ENCODE data around the gene SH3BP5.

SH3BP5 gene

GRCh38 chr3:15303216-15303615, 29.2 kb downstream of the SH3BP5 start:
- H3K36me3 Mint-ChIP-seq: peaks cover 21% of the 10 kb centered on the region
- no peak overlapping the region for H3K27ac Mint-ChIP-seq
- no peak overlapping the region for H3K4me3 Mint-ChIP-seq
- H3K4me1 Mint-ChIP-seq (ENCODE audit: low read depth): peaks cover 31% of the 10 kb centered on the region
- H3K9me3 Mint-ChIP-seq (ENCODE audit: low read depth): no peaks in the 10 kb centered on the region
- H3K27me3 Mint-ChIP-seq: no peaks in the 10 kb centered on the region

GRCh38 chr3:15301761-15302160, 30.6 kb downstream of the SH3BP5 start:
- Mint-ChIP-seq H3K4me3 (no peak overlapping the region), H3K9me3 (ENCODE audit: low read depth) (no peaks in the 10 kb centered on the region), H3K4me1 (ENCODE audit: low read depth) (peaks cover 40% of the 10 kb centered on the region), H3K27ac (no peak overlapping the region), H3K36me3 (peaks cover 30% of the 10 kb centered on the region), H3K27me3 (no peaks in the 10 kb centered on the region)

- Mint-ChIP-seq H3K4me3 (no peak overlapping the region), H3K27ac (no peak overlapping the region), H3K27me3 (no peaks in the 10 kb centered on the region), H3K9me3 (ENCODE audit: low read depth) (no peaks in the 10 kb centered on the region), H3K4me1 (ENCODE audit: low read depth) (peaks cover 41% of the 10 kb centered on the region), H3K36me3 (peaks cover 32% of the 10 kb centered on the region)
These were observed 31.9 kb downstream of the SH3BP5 start for GRCh38 chr3:15300323-15301078.

- peaks cover 45% of the 10 kb centered on the region for H3K4me1 Mint-ChIP-seq (ENCODE audit: low read depth)
- no peak overlapping the region for H3K27ac Mint-ChIP-seq
- no peak overlapping the region for H3K4me3 Mint-ChIP-seq
- no peaks in the 10 kb centered on the region for H3K9me3 Mint-ChIP-seq (ENCODE audit: low read depth)
- peaks cover 37% of the 10 kb centered on the region for H3K36me3 Mint-ChIP-seq
- no peaks in the 10 kb centered on the region for H3K27me3 Mint-ChIP-seq
These were observed 33.4 kb downstream of the SH3BP5 start for GRCh38 chr3:15299036-15299435.

GRCh38 chr3:15298504-15298903, 33.9 kb downstream of the SH3BP5 start:
- H3K4me3 Mint-ChIP-seq: no peak overlapping the region
- H3K36me3 Mint-ChIP-seq: peaks cover 35% of the 10 kb centered on the region
- H3K4me1 Mint-ChIP-seq (ENCODE audit: low read depth): peaks cover 45% of the 10 kb centered on the region
- no peaks in the 10 kb centered on the region for H3K9me3 Mint-ChIP-seq (ENCODE audit: low read depth)
- peak overlapping the region; percentile 4 for H3K27ac Mint-ChIP-seq
- H3K27me3 Mint-ChIP-seq: no peaks in the 10 kb centered on the region

GRCh38 chr3:15297608-15298350, 34.6 kb downstream of the SH3BP5 start:
- Mint-ChIP-seq H3K4me3 (no peak overlapping the region), H3K9me3 (ENCODE audit: low read depth) (no peaks in the 10 kb centered on the region), H3K27ac (no peak overlapping the region), H3K4me1 (ENCODE audit: low read depth) (peaks cover 51% of the 10 kb centered on the region), H3K36me3 (peaks cover 31% of the 10 kb centered on the region), H3K27me3 (no peaks in the 10 kb centered on the region)

GRCh38 chr3:15295506-15295905, 36.9 kb downstream of the SH3BP5 start:
- no peaks in the 10 kb centered on the region for H3K9me3 Mint-ChIP-seq (ENCODE audit: low read depth)
- no peaks in the 10 kb centered on the region for H3K27me3 Mint-ChIP-seq
- H3K4me1 Mint-ChIP-seq (ENCODE audit: low read depth): peaks cover 64% of the 10 kb centered on the region
- H3K27ac Mint-ChIP-seq: peak overlapping the region; percentile 35
- H3K36me3 Mint-ChIP-seq: peaks cover 24% of the 10 kb centered on the region
- no peak overlapping the region for H3K4me3 Mint-ChIP-seq

- Mint-ChIP-seq H3K36me3 (peaks cover 24% of the 10 kb centered on the region), H3K4me1 (ENCODE audit: low read depth) (peaks cover 61% of the 10 kb centered on the region), H3K27me3 (no peaks in the 10 kb centered on the region), H3K9me3 (ENCODE audit: low read depth) (no peaks in the 10 kb centered on the region), H3K4me3 (no peak overlapping the region), H3K27ac (peak overlapping the region; percentile 41)
These were observed 37.5 kb downstream of the SH3BP5 start for GRCh38 chr3:15294929-15295328.

GRCh38 chr3:15292765-15293522, 39.4 kb downstream of the SH3BP5 start:
- Mint-ChIP-seq H3K9me3 (ENCODE audit: low read depth) (no peaks in the 10 kb centered on the region), H3K4me3 (no peak overlapping the region), H3K27ac (no peak overlapping the region), H3K4me1 (ENCODE audit: low read depth) (peaks cover 68% of the 10 kb centered on the region), H3K36me3 (peaks cover 21% of the 10 kb centered on the region), H3K27me3 (no peaks in the 10 kb centered on the region)

GRCh38 chr3:15291589-15292541, 40.5 kb downstream of the SH3BP5 start:
- Mint-ChIP-seq H3K4me1 (ENCODE audit: low read depth) (peaks cover 62% of the 10 kb centered on the region), H3K27me3 (no peaks in the 10 kb centered on the region), H3K9me3 (ENCODE audit: low read depth) (no peaks in the 10 kb centered on the region), H3K4me3 (peak overlapping the region; percentile 74), H3K36me3 (peaks cover 13% of the 10 kb centered on the region), H3K27ac (peak overlapping the region; percentile 70)

- Mint-ChIP-seq H3K36me3 (peaks cover 13% of the 10 kb centered on the region), H3K9me3 (ENCODE audit: low read depth) (no peaks in the 10 kb centered on the region), H3K27me3 (no peaks in the 10 kb centered on the region), H3K4me3 (no peak overlapping the region), H3K27ac (peak overlapping the region; percentile 16), H3K4me1 (ENCODE audit: low read depth) (peaks cover 62% of the 10 kb centered on the region)
These were observed 41.6 kb downstream of the SH3BP5 start for GRCh38 chr3:15290736-15291135.

- peaks cover 7% of the 10 kb centered on the region for H3K36me3 Mint-ChIP-seq
- H3K27me3 Mint-ChIP-seq: no peaks in the 10 kb centered on the region
- H3K27ac Mint-ChIP-seq: no peak overlapping the region
- no peaks in the 10 kb centered on the region for H3K9me3 Mint-ChIP-seq (ENCODE audit: low read depth)
- H3K4me1 Mint-ChIP-seq (ENCODE audit: low read depth): peaks cover 54% of the 10 kb centered on the region
- no peak overlapping the region for H3K4me3 Mint-ChIP-seq
These were observed 42.7 kb downstream of the SH3BP5 start for GRCh38 chr3:15289661-15290060.

GRCh38 chr3:15288331-15289035, 43.9 kb downstream of the SH3BP5 start:
- Mint-ChIP-seq H3K4me3 (no peak overlapping the region), H3K4me1 (ENCODE audit: low read depth) (peaks cover 57% of the 10 kb centered on the region), H3K27me3 (no peaks in the 10 kb centered on the region), H3K27ac (no peak overlapping the region), H3K36me3 (peaks cover 5% of the 10 kb centered on the region), H3K9me3 (ENCODE audit: low read depth) (no peaks in the 10 kb centered on the region)

Measured in activated naive CD8-positive, alpha-beta T cell (primary cell).